ENCODE measurements around the gene LZTR1. TPM values are rescaled to one million over a fixed set of nuclear protein-coding genes. Genes with fewer than 3 reads are reported as not detected.

Gene LZTR1
- total RNA-seq, 1 donor from 2014 or later = 21.9 TPM

DNA sequence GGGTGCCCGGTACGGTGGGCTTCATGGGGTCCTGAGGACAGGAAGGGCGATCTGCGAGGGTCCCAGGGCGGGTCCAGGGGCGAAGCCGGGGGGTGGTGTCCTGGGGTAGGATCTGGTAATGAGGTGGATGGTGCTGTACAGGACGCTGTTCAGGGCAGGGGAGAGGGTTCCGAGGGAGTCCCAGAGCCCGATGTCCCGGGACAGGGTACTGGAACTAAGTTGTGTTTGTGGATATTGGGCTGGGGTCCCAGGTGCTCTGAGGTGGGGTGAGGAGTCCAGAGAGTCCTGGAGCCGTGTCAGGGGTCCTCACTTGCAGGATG, 426 bp downstream of the LZTR1 start:
- no peaks in the 10 kb centered on the region for H3K9me3 Mint-ChIP-seq
- peak overlapping the region; percentile 75 for H2AFZ ChIP-seq (replicated peaks)
- peaks cover 24% of the 10 kb centered on the region for H3K4me1 ChIP-seq
- no peak overlapping the region for H3K27ac ChIP-seq
- H3K36me3 Mint-ChIP-seq = peaks cover 12% of the 10 kb centered on the region
- H3K36me3 ChIP-seq = no peaks in the 10 kb centered on the region
- peaks cover 7% of the 10 kb centered on the region for H3K27me3 Mint-ChIP-seq (ENCODE audit: insufficient read depth, low read depth)
- peak overlapping the region; percentile 99 for H3K4me3 Mint-ChIP-seq
- peaks cover 26% of the 10 kb centered on the region for H3K4me1 Mint-ChIP-seq
- peaks cover 22% of the 10 kb centered on the region for H3K79me2 ChIP-seq (ENCODE audit: low read depth)
- no peaks in the 10 kb centered on the region for H3K27me3 ChIP-seq
- H3K9ac ChIP-seq = peak overlapping the region; percentile 54
- H4K20me1 ChIP-seq (ENCODE audit: low read depth) = no peaks in the 10 kb centered on the region
- TF ChIP-seq EZH2 (IDR thresholded peaks at IDR 0.05) (no peak), EZH2phosphoT487 (IDR thresholded peaks at IDR 0.05) (no peak)
- TF ChIP-seq, protein P1, sequence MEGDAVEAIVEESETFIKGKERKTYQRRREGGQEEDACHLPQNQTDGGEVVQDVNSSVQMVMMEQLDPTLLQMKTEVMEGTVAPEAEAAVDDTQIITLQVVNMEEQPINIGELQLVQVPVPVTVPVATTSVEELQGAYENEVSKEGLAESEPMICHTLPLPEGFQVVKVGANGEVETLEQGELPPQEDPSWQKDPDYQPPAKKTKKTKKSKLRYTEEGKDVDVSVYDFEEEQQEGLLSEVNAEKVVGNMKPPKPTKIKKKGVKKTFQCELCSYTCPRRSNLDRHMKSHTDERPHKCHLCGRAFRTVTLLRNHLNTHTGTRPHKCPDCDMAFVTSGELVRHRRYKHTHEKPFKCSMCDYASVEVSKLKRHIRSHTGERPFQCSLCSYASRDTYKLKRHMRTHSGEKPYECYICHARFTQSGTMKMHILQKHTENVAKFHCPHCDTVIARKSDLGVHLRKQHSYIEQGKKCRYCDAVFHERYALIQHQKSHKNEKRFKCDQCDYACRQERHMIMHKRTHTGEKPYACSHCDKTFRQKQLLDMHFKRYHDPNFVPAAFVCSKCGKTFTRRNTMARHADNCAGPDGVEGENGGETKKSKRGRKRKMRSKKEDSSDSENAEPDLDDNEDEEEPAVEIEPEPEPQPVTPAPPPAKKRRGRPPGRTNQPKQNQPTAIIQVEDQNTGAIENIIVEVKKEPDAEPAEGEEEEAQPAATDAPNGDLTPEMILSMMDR (IDR thresholded peaks at IDR 0.05) = no peak
- H3K9me3 ChIP-seq (ENCODE audit: low read depth) = no peaks in the 10 kb centered on the region
- H3K4me2 ChIP-seq = peak overlapping the region; percentile 92
- H3F3A ChIP-seq (ENCODE audit: low read depth) = peaks cover 28% of the 10 kb centered on the region
- H3K4me3 ChIP-seq = peak overlapping the region; percentile 66
- no peak for DNase-seq (ENCODE audit: low spot score)
- peak overlapping the region; percentile 97 for H3K27ac Mint-ChIP-seq

DNA sequence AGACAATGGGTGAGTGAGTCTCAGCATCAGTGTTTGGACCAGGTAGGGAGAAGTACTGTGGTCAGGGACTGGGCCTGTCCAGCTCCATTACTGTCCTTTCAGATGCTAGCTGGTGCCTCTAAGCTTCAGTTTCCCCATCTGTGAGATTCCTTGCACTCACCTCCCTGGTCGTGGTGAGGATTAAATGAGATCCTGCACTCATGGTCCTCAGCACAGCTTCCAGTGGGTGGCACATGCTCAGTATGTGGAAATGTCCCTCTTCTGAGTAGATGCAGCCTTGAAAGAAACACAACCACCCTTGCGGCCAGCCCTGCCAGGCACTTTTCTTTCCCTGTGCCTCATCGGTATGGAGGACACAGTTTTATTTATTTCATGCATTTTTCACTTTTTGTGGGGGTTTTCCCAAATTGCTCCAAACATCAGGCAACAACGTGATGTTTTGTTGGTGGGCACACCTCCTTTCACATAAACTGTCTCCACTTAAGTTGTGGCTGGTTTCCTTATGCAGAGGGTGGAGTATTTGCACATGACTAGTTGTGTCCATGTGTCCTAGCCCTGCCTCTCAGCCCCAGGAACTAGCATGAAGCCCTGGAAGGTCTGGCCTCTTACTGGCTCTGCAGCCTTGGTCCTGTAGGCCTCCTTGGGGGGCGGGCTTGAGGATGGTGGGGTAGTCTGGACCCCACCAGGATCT, 1.1 kb downstream of the LZTR1 start:
- H3K4me3 Mint-ChIP-seq = peak overlapping the region; percentile 99

DNA sequence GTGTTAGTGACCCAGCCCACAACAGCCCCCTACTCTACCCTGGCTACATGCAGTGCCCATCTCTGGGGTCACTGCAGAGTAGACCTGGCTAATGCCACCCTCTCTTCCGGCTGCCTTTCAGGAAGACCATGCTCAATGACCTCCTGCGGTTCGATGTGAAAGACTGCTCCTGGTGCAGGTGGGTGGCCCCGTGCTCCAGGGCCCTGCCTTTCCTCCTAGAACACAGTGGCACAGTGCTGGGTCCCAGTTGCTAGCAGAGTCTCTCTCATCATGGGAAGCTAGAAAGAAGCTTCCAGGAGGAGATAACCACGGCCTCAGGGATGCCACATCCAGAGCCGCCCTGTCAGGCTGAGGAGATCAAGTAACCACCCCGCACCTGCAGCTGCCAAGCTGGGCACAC, 3.6 kb downstream of the LZTR1 start:
- no peak overlapping the region for H3K4me3 ChIP-seq
- Mint-ChIP-seq H3K4me1 (peaks cover 22% of the 10 kb centered on the region), H3K27me3 (ENCODE audit: insufficient read depth, low read depth) (peaks cover 2% of the 10 kb centered on the region), H3K4me3 (no peak overlapping the region), H3K27ac (no peak overlapping the region), H3K36me3 (peaks cover 12% of the 10 kb centered on the region), H3K9me3 (no peaks in the 10 kb centered on the region)
- H3K4me2 ChIP-seq = no peak overlapping the region
- H3K79me2 ChIP-seq (ENCODE audit: low read depth) = peaks cover 21% of the 10 kb centered on the region
- H3K9me3 ChIP-seq (ENCODE audit: low read depth) = no peaks in the 10 kb centered on the region
- H3K9ac ChIP-seq = no peak overlapping the region
- H3K27me3 ChIP-seq = no peaks in the 10 kb centered on the region
- no peak for DNase-seq (ENCODE audit: low spot score)
- H3K27ac ChIP-seq = no peak overlapping the region
- no peak for TF ChIP-seq EZH2 (IDR thresholded peaks at IDR 0.05)
- TF ChIP-seq EZH2phosphoT487 (IDR thresholded peaks at IDR 0.05) = no peak
- TF ChIP-seq, protein P1 (IDR thresholded peaks at IDR 0.05) = no peak
- H2AFZ ChIP-seq (replicated peaks) = no peak overlapping the region
- H3F3A ChIP-seq (ENCODE audit: low read depth) = peaks cover 8% of the 10 kb centered on the region
- H3K4me1 ChIP-seq = peaks cover 14% of the 10 kb centered on the region
- H3K36me3 ChIP-seq = no peaks in the 10 kb centered on the region
- H4K20me1 ChIP-seq (ENCODE audit: low read depth) = no peaks in the 10 kb centered on the region

More for the DNA sequence above, 1.1 kb downstream of the LZTR1 start:
- TF ChIP-seq EZH2phosphoT487 (IDR thresholded peaks at IDR 0.05) (no peak), EZH2 (IDR thresholded peaks at IDR 0.05) (no peak)
- TF ChIP-seq, protein P1 (IDR thresholded peaks at IDR 0.05) = no peak
- Histone ChIP-seq H3K4me2 (peak overlapping the region; percentile 92), H3K27me3 (no peaks in the 10 kb centered on the region), H3K79me2 (ENCODE audit: low read depth) (peaks cover 22% of the 10 kb centered on the region), H3F3A (ENCODE audit: low read depth) (peaks cover 28% of the 10 kb centered on the region), H3K27ac (no peak overlapping the region), H3K36me3 (no peaks in the 10 kb centered on the region), H2AFZ (replicated peaks) (no peak overlapping the region), H3K4me3 (peak overlapping the region; percentile 66), H4K20me1 (ENCODE audit: low read depth) (no peaks in the 10 kb centered on the region), H3K4me1 (peaks cover 24% of the 10 kb centered on the region), H3K9me3 (ENCODE audit: low read depth) (no peaks in the 10 kb centered on the region), H3K9ac (no peak overlapping the region)
- Mint-ChIP-seq H3K27ac (peak overlapping the region; percentile 97), H3K9me3 (no peaks in the 10 kb centered on the region), H3K4me1 (peaks cover 26% of the 10 kb centered on the region), H3K36me3 (peaks cover 12% of the 10 kb centered on the region), H3K27me3 (ENCODE audit: insufficient read depth, low read depth) (peaks cover 5% of the 10 kb centered on the region)
- DNase-seq (ENCODE audit: low spot score) = no peak
